HG02623 (cell line): Measurements from ENCODE around the gene RBFOX2.

Experiments
- ATAC-seq: cut with Tn5 transposase; IDR thresholded peaks from one replicate; pipeline ENCODE4 v1.9.1; 2021; ENCODE audit warnings: moderate library complexity; ENCODE audit not compliant: unreplicated experiment

Gene RBFOX2

GRCh38 chr22:35904752-35905151, 123.9 kb downstream of the RBFOX2 start:
- ATAC-seq, result no peak

GRCh38 chr22:35904336-35904692, 124.3 kb downstream of the RBFOX2 start:
- no peak for ATAC-seq

GRCh38 chr22:35903571-35904335, 124.9 kb downstream of the RBFOX2 start:
- ATAC-seq, result no peak

- no peak for ATAC-seq
Observed at GRCh38 chr22:35900483-35901168, 128.0 kb downstream of the RBFOX2 start.

- ATAC-seq, result no peak
Observed at GRCh38 chr22:35899736-35900135, 128.9 kb downstream of the RBFOX2 start.

GRCh38 chr22:35896111-35896705, 132.4 kb downstream of the RBFOX2 start:
- ATAC-seq, result no peak

- no peak for ATAC-seq
Observed at GRCh38 chr22:35894937-35895708, 133.5 kb downstream of the RBFOX2 start.

GRCh38 chr22:35894464-35894878, 134.2 kb downstream of the RBFOX2 start:
- ATAC-seq, result no peak

- no peak for ATAC-seq
Observed at GRCh38 chr22:35893698-35894097, 134.9 kb downstream of the RBFOX2 start.

GRCh38 chr22:35892192-35892591, 136.4 kb downstream of the RBFOX2 start:
- no peak for ATAC-seq

GRCh38 chr22:35891442-35891841, 137.2 kb downstream of the RBFOX2 start:
- ATAC-seq, result no peak

GRCh38 chr22:35889071-35889470, 139.6 kb downstream of the RBFOX2 start:
- ATAC-seq, result no peak

GRCh38 chr22:35888181-35888870, 140.3 kb downstream of the RBFOX2 start:
- no peak for ATAC-seq

- no peak for ATAC-seq
Observed at GRCh38 chr22:35887296-35887875, 141.2 kb downstream of the RBFOX2 start.

GRCh38 chr22:35886309-35886708, 142.3 kb downstream of the RBFOX2 start:
- ATAC-seq, result no peak

- no peak for ATAC-seq
Observed at GRCh38 chr22:35884529-35884928, 144.1 kb downstream of the RBFOX2 start.

- ATAC-seq, result no peak
Observed at GRCh38 chr22:35883031-35883620, 145.5 kb downstream of the RBFOX2 start.

GRCh38 chr22:35882211-35883030, 146.2 kb downstream of the RBFOX2 start:
- ATAC-seq, result no peak

GRCh38 chr22:35879351-35879750, 149.3 kb downstream of the RBFOX2 start:
- ATAC-seq, result no peak
